ENCODE results near the gene SUSD5.

DNA sequence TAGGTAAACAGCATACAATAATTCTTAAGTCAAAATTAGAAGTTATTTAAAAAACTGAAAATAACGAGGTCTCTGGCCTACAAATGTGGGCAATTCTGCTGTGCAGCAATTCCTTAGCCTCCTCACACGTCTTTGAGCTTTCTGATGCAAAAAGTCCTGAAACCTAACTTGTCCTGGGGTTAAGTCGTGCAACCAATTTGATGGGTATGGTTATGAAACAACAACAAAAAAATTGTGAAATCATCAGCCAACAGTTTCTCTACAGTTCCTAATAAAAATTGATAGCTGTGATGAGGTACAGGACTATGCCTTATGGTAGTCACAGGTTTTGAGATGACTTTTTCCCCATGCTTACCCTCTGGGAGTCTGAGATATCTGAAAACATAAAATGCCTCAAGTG, 115.1 kb downstream of the SUSD5 start:
- no peak for TF ChIP-seq GATA3 (IDR thresholded peaks at IDR 0.05; ENCODE audit: low read depth, low read length)
- TF ChIP-seq GATA2 (IDR thresholded peaks at IDR 0.05; ENCODE audit: low read depth, low read length), result no peak
